Fibroblast of skin of right biceps (primary cell): ENCODE results near the gene ZDHHC24.
"Not testable (repeated sequence)": the region's sequence is repeated elsewhere in the genome, so short reads cannot be mapped to it uniquely, and the experiment has no call there.

Experiments
- DNase-seq: peaks from one replicate; pipeline ENCODE4 v3.0.0-alpha.2; 2013

The ZDHHC24 gene

GRCh38 chr11:66543263-66544107 lies 2.4 kb downstream of the ZDHHC24 start:
- peak; percentile 57 for DNase-seq

DNA sequence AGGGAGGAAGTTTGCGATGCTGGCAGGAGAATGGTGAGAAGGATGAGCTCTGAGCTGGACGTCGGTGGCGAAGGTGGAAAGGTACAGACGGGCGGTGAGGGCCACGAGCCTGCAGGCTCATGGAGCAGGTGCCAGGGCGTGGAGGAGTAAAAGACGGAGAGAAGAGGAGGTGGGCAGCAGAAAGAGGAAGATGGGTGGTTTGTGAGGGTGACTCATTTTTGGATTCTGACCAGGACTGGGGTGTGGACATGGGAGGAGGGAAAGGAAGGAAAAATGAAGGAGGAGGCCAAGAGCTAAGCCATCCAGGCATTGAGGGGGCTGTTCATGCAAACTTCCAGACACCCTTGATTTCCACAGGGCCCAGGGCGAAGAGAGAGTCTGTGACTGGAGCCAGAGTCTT lies 3.5 kb downstream of the ZDHHC24 start:
- DNase-seq: no peak

DNA sequence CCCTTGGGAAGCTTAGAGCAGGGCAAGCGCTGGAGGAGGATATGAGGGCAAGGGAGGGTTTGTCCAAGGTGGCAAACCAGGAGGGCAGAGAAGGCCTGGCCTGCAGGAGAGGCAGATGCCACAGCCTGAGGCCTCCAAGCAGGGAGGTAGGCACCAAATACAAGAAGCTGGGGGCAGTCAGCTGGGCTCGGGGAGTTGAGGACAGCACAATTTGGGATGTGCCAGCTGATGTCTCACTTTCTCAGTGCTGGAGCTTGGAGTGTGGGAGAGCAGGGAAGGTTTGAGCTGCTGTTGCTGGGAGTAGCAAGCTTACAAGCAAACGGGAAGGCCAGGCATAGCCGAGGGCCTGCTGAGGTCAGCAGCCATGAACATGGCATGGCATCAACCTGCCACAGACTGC lies 4.0 kb downstream of the ZDHHC24 start:
- DNase-seq: no peak

DNA sequence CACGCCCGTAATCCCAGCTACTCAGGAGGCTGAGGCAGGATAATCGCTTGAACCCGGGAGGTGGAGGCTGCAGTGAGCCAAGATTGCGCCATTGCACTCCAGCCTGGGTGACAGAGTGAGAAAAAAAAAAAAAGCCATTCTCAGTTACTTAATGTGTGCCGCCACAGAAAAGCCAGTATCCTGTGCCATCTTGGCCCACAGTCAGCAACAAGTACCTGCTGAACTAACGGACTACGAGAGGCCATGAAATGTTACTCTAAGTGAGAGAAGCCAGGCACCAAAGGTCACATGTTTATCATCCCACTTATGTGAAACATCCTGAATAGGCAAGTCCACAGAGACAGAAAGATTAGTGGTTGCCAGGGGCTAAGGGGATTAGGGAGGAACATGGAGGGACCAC lies 5.2 kb downstream of the ZDHHC24 start:
- DNase-seq: not testable (repeated sequence)

DNA sequence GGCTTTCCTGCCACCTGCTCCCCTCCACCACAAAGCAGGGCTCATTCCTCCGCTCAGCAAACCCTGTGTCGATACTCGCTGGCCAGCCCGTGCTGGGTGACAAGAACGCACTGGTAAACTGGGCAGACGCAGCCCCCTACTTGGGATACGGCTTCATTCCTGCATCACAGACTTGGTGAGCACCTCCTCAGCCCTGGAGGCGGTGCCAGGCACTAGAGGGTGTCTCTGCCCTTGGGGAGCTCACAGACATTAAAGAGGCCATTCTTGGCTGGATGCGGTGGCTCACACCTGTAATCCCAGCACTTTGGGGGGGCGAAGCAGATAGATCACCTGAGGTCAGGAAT lies 6.0 kb downstream of the ZDHHC24 start:
- no peak for DNase-seq

DNA sequence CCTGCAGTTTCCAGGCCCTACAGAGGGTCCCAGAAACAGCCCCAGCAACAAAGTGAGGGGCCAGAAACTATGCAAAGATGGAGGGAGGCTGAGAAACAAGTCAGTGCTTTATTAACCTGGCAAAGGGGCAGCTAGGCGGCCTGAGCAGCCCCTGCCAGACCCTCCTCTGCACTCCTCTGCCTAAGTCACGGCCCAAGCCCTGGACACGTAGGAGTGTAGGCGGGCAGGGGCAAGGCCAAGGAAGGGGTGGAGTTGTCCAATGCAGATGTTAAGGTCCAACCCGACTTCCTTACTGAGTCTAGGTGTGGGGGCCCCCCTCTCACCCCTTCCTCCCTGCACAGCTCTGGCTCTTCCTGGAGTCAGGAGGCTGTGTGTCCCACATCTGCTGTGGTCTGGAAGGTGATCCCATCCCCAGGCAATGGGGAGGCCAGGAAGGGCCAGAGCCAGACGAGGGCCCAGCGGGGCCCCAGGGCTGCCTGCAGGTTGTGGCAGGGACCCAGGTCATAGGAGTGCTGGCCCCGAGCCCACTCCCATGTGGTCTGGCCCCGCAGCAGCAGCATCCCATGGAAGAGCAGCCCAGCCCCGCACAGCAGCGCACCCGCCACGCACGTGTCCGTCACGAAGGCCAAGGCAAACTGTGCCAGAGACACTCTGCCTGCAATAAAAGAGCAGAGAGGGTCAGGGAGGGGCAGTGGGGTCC lies 6.5 kb downstream of the ZDHHC24 start:
- no peak for DNase-seq

DNA sequence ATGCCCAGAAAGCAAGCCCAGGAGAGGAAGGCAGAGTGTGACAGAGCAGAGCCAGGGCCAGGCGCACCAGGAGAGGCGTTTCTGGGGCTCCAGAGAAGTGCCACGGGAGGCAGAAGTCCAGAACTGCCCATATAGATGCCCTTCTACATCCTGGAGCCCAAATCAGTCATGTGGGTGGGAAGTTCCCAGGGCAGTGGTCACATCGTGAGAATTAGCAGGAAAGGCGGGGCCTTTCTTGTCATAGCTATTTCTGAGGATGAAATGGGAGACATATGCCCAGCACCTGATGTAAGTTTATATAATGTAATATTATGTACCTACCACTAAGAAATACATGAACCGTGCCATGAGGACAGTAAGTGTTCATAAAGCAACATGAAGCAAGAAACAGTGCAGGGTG lies 13.1 kb downstream of the ZDHHC24 start:
- no peak for DNase-seq

GRCh38 chr11:66531841-66532240 lies 14.0 kb downstream of the ZDHHC24 start:
- DNase-seq: no peak

GRCh38 chr11:66530927-66531709 lies 14.7 kb downstream of the ZDHHC24 start:
- DNase-seq: no peak

- no peak for DNase-seq
Measured at GRCh38 chr11:66529655-66530054, 16.2 kb downstream of the ZDHHC24 start.

DNA sequence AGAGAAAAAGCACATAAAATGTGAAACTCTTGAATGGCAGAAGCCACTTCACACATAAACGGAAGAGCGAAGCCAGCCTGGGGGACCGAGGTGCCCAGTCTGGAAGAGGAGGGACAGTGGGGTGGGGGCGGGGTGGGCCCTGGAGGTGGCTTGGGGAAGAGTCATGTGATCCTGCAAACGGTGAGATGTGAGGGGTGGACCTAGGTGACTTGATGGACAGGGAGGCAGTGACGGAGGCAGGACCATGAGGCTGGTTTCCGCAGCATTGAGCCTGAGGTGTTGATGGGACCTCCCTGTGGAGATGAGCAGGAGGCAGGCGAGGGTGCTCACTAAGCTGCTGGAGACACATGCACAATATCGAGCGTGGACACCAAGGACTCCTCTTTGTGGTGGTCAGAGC lies 16.8 kb downstream of the ZDHHC24 start:
- no peak for DNase-seq

DNA sequence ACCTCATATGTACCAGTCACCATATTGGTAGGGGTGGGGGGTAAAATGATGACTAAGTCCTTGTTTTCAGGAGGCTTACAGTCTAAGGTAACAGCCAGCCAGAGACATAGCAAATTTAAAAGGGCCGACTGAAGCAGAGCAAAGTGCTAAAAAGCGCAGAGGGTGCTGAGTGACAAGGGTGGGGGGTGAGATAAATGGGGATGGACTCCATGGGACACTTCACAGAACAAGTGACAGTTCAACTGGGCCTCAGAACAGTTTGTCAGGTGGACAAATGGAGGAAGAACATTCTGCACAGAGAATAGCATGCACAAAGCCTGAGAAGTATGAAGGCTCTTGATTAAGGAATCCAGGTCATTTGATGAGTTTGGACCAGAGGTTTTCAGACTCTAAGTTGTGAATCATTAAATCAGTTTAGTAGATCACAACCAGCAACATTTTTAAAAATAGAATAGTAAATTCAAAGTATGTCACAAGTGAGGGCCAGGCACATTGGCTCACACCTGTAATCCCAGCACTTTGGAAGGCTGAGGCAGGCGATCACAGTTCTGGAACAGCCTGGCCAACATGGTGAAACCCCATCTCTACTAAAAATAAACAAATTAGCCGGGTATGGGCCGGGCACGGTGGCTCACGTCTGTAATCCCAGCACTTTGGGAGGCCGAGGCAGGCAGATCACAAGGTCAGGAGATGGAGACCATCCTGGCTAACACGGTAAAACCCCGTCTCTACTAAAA lies 21.4 kb downstream of the ZDHHC24 start:
- DNase-seq: no peak

GRCh38 chr11:66523611-66524010 lies 22.2 kb downstream of the ZDHHC24 start:
- no peak for DNase-seq

- DNase-seq: no peak
Measured at GRCh38 chr11:66510990-66511339, 34.9 kb downstream of the ZDHHC24 start.

- peak; percentile 79 for DNase-seq
Measured at GRCh38 chr11:66510271-66510989, 35.4 kb downstream of the ZDHHC24 start, which contains the start of gene BBS1. Gene BBS1 (plus strand): TSS chr11:66510635. CDS start chr11:66510660, 25 bp downstream.

DNA sequence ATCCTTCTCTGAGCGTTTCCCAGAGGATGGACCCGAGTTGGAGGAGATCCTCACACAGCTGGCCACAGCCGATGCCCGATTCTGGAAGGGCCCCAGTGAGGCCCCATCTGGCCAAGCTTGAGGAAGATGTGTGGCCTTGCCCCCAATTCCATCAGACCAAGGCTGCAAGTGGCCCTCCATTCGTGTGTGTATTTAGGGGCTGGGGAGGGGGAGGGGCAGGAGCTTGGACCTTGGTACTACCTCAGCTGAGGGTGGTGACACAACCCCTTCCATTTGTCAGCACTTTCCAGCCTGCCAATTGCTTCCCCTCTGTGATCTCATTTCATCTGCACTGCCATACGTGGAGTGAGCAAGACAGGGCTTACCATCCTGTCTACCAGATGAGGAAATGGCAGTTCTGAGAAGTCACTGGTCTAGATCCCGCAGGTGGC lies 36.7 kb downstream of the ZDHHC24 start:
- no peak for DNase-seq

- no peak for DNase-seq
Measured at GRCh38 chr11:66505276-66505816, 40.5 kb downstream of the ZDHHC24 start.

- no peak for DNase-seq
Measured at GRCh38 chr11:66498506-66498905, 47.3 kb downstream of the ZDHHC24 start.

DNA sequence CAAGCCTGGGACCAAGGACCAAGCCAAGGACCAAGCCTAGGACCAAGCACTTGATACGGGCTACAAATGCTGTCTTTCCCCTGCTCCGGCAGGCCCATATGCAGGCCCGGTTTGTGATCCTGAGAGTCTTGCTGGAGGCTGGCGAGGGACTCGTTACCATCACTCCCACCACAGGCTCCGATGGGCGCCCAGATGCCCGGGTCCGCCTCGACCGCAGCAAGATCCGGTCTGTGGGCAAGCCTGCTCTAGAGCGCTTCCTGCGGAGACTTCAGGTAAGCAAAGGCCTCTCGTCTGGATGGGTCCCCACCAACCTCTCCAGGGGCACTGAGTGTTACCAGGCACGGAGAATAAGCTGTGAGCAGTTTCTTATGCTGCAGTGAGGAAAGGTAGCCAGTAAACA lies 48.6 kb downstream of the ZDHHC24 start:
- DNase-seq: no peak

- DNase-seq: no peak
Measured at GRCh38 chr11:66495401-66495854, 50.4 kb downstream of the ZDHHC24 start.

- DNase-seq: no peak
Measured at GRCh38 chr11:66494935-66495334, 50.9 kb downstream of the ZDHHC24 start.

DNA sequence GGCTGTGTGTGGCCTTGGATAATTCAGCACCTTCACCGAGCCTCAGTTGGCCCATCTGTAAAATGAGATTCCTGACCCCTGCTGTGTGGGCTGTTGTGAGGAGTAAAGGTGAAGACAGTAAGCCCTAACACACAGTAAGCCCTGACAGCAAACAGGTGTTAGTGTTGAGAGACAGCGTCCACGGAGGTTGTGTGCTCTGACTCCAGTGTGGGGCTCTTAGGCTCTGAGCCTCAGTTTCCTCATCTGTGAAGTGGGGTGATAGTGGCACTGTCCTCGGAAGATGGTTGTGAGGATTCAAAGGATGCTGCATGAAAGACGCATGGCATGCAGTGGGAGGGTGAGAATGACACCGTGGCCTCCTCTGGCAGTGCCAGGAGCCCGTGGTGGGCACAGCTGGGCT lies 51.4 kb downstream of the ZDHHC24 start:
- DNase-seq: no peak
